ACC112 (cell line): ENCODE results near the gene CIB4.

Experiments
- H2AFZ ChIP-seq: fragments of 200-600 bp; sonication (generic); one replicate; pipeline ENCODE4 v1.6.0; 2017; ENCODE audit warnings: antibody characterized with exemption, low read length; ENCODE audit not compliant: unreplicated experiment
- H3K27ac ChIP-seq: fragments of 200-600 bp; sonication (generic); 2 replicates; pipeline ENCODE4 v1.5.1; 2014; ENCODE audit warnings: low read depth, mild to moderate bottlenecking, antibody characterized with exemption, low read length, moderate library complexity
- H3K27me3 ChIP-seq: fragments of 200-600 bp; sonication (generic); 2 replicates; pipeline ENCODE4 v1.6.1; 2014; ENCODE audit warnings: mild to moderate bottlenecking, antibody characterized with exemption, low read length, moderate library complexity, mixed read lengths; ENCODE audit not compliant: insufficient read depth
- H3K36me3 ChIP-seq: fragments of 200-600 bp; sonication (generic); 2 replicates; pipeline ENCODE4 v1.6.1; 2016; ENCODE audit warnings: mild to moderate bottlenecking, antibody characterized with exemption, low read length, moderate library complexity, mixed read lengths; ENCODE audit not compliant: insufficient read depth
- H3K4me1 ChIP-seq: fragments of 200-600 bp; sonication (generic); one replicate; pipeline ENCODE4 v1.6.1; 2016; ENCODE audit warnings: low read length, mixed read lengths; ENCODE audit not compliant: insufficient read depth, unreplicated experiment, control insufficient read depth
- H3K4me3 ChIP-seq: fragments of 200-600 bp; sonication (generic); 2 replicates; pipeline ENCODE4 v1.5.1; 2014; ENCODE audit warnings: mild to moderate bottlenecking, low read depth, low read length
- H3K79me2 ChIP-seq: fragments of 200-600 bp; sonication (generic); one replicate; pipeline ENCODE4 v1.6.0; 2016; ENCODE audit warnings: low read length; ENCODE audit not compliant: control insufficient read depth, unreplicated experiment, insufficient read depth

Gene CIB4

GRCh38 chr2:26559044-26559405, 82.1 kb downstream of the CIB4 start:
- Histone ChIP-seq H3K4me1 (peaks cover 10% of the 10 kb centered on the region), H3K79me2 (no peaks in the 10 kb centered on the region), H3K4me3 (no peak overlapping the region), H3K27me3 (peaks cover 91% of the 10 kb centered on the region), H2AFZ (no peak overlapping the region), H3K27ac (no peak overlapping the region), H3K36me3 (no peaks in the 10 kb centered on the region)

- no peak overlapping the region for H2AFZ ChIP-seq
- peaks cover 10% of the 10 kb centered on the region for H3K4me1 ChIP-seq
- H3K4me3 ChIP-seq = no peak overlapping the region
- H3K79me2 ChIP-seq = no peaks in the 10 kb centered on the region
- no peak overlapping the region for H3K27ac ChIP-seq
- no peaks in the 10 kb centered on the region for H3K36me3 ChIP-seq
- H3K27me3 ChIP-seq = peaks cover 85% of the 10 kb centered on the region
Observed at GRCh38 chr2:26558271-26559043, 82.7 kb downstream of the CIB4 start.

- Histone ChIP-seq H3K79me2 (no peaks in the 10 kb centered on the region), H3K27me3 (peaks cover 85% of the 10 kb centered on the region), H2AFZ (no peak overlapping the region), H3K4me1 (no peaks in the 10 kb centered on the region), H3K36me3 (no peaks in the 10 kb centered on the region), H3K4me3 (no peak overlapping the region), H3K27ac (no peak overlapping the region)
Observed at GRCh38 chr2:26557244-26557925, 83.8 kb downstream of the CIB4 start.

GRCh38 chr2:26556309-26557243, 84.6 kb downstream of the CIB4 start:
- H3K27ac ChIP-seq = no peak overlapping the region
- no peaks in the 10 kb centered on the region for H3K4me1 ChIP-seq
- H2AFZ ChIP-seq = no peak overlapping the region
- no peaks in the 10 kb centered on the region for H3K36me3 ChIP-seq
- H3K79me2 ChIP-seq = no peaks in the 10 kb centered on the region
- H3K4me3 ChIP-seq = no peak overlapping the region
- H3K27me3 ChIP-seq = peaks cover 83% of the 10 kb centered on the region

- no peaks in the 10 kb centered on the region for H3K36me3 ChIP-seq
- H3K79me2 ChIP-seq = no peaks in the 10 kb centered on the region
- H3K27me3 ChIP-seq = peaks cover 77% of the 10 kb centered on the region
- no peak overlapping the region for H3K4me3 ChIP-seq
- H3K4me1 ChIP-seq = no peaks in the 10 kb centered on the region
- no peak overlapping the region for H3K27ac ChIP-seq
- no peak overlapping the region for H2AFZ ChIP-seq
Observed at GRCh38 chr2:26555246-26556133, 85.7 kb downstream of the CIB4 start.

- Histone ChIP-seq H3K27ac (no peak overlapping the region), H3K79me2 (no peaks in the 10 kb centered on the region), H3K27me3 (peaks cover 53% of the 10 kb centered on the region), H3K4me3 (no peak overlapping the region), H3K36me3 (no peaks in the 10 kb centered on the region), H3K4me1 (no peaks in the 10 kb centered on the region), H2AFZ (no peak overlapping the region)
Observed at GRCh38 chr2:26552641-26553374, 88.4 kb downstream of the CIB4 start.

GRCh38 chr2:26550276-26551015, 90.7 kb downstream of the CIB4 start:
- no peak overlapping the region for H3K27ac ChIP-seq
- no peak overlapping the region for H2AFZ ChIP-seq
- H3K27me3 ChIP-seq = peaks cover 34% of the 10 kb centered on the region
- no peak overlapping the region for H3K4me3 ChIP-seq
- H3K4me1 ChIP-seq = no peaks in the 10 kb centered on the region
- no peaks in the 10 kb centered on the region for H3K36me3 ChIP-seq
- no peaks in the 10 kb centered on the region for H3K79me2 ChIP-seq

- H3K36me3 ChIP-seq = no peaks in the 10 kb centered on the region
- no peaks in the 10 kb centered on the region for H3K79me2 ChIP-seq
- H3K27me3 ChIP-seq = peaks cover 9% of the 10 kb centered on the region; the same call in 1 of the 2 replicates
- no peak overlapping the region for H3K4me3 ChIP-seq
- H2AFZ ChIP-seq = no peak overlapping the region
- no peaks in the 10 kb centered on the region for H3K4me1 ChIP-seq
- H3K27ac ChIP-seq = no peak overlapping the region
Observed at GRCh38 chr2:26542676-26543505, 98.3 kb downstream of the CIB4 start.

- Histone ChIP-seq H3K27me3 (peaks cover 9% of the 10 kb centered on the region; the same call in 1 of the 2 replicates), H3K4me3 (no peak overlapping the region), H3K4me1 (no peaks in the 10 kb centered on the region), H2AFZ (no peak overlapping the region), H3K27ac (no peak overlapping the region), H3K79me2 (no peaks in the 10 kb centered on the region), H3K36me3 (no peaks in the 10 kb centered on the region)
Observed at GRCh38 chr2:26542194-26542455, 99.0 kb downstream of the CIB4 start.
